ENCODE results near the gene PIEZO2.
A peak's percentile ranks its signal among the peaks of the same experiment; 100 is the strongest.

The PIEZO2 gene

GRCh38 chr18:11081009-11081532, 68.3 kb downstream of the PIEZO2 start:
- Histone ChIP-seq H3K9me3 (ENCODE audit: insufficient read depth, low read depth, low read length) (no peaks in the 10 kb centered on the region), H3K27ac (ENCODE audit: low read length) (no peak overlapping the region), H3K4me1 (ENCODE audit: insufficient read depth, low read length) (no peaks in the 10 kb centered on the region), H3K9ac (ENCODE audit: low read depth, low read length) (no peak overlapping the region), H3K4me3 (ENCODE audit: low read length) (no peak overlapping the region), H3K27me3 (ENCODE audit: insufficient read depth, low read length) (no peaks in the 10 kb centered on the region), H3K36me3 (ENCODE audit: insufficient read depth, low read depth, low read length) (no peaks in the 10 kb centered on the region)

GRCh38 chr18:11078491-11078890, 70.9 kb downstream of the PIEZO2 start:
- Histone ChIP-seq H3K9me3 (ENCODE audit: insufficient read depth, low read depth, low read length) (no peaks in the 10 kb centered on the region), H3K27ac (ENCODE audit: low read length) (no peak overlapping the region), H3K9ac (ENCODE audit: low read depth, low read length) (no peak overlapping the region), H3K36me3 (ENCODE audit: insufficient read depth, low read depth, low read length) (no peaks in the 10 kb centered on the region), H3K4me3 (ENCODE audit: low read length) (no peak overlapping the region), H3K27me3 (ENCODE audit: insufficient read depth, low read length) (no peaks in the 10 kb centered on the region), H3K4me1 (ENCODE audit: insufficient read depth, low read length) (no peaks in the 10 kb centered on the region)

GRCh38 chr18:11077548-11078187, 71.7 kb downstream of the PIEZO2 start:
- Histone ChIP-seq H3K9me3 (ENCODE audit: insufficient read depth, low read depth, low read length) (no peaks in the 10 kb centered on the region), H3K4me3 (ENCODE audit: low read length) (no peak overlapping the region), H3K27ac (ENCODE audit: low read length) (no peak overlapping the region), H3K27me3 (ENCODE audit: insufficient read depth, low read length) (no peaks in the 10 kb centered on the region), H3K4me1 (ENCODE audit: insufficient read depth, low read length) (no peaks in the 10 kb centered on the region), H3K36me3 (ENCODE audit: insufficient read depth, low read depth, low read length) (no peaks in the 10 kb centered on the region), H3K9ac (ENCODE audit: low read depth, low read length) (no peak overlapping the region)

- no peaks in the 10 kb centered on the region for H3K4me1 ChIP-seq (ENCODE audit: insufficient read depth, low read length)
- no peak overlapping the region for H3K4me3 ChIP-seq (ENCODE audit: low read length)
- H3K36me3 ChIP-seq (ENCODE audit: insufficient read depth, low read depth, low read length): no peaks in the 10 kb centered on the region
- no peaks in the 10 kb centered on the region for H3K27me3 ChIP-seq (ENCODE audit: insufficient read depth, low read length)
- H3K9ac ChIP-seq (ENCODE audit: low read depth, low read length): no peak overlapping the region
- no peak overlapping the region for H3K27ac ChIP-seq (ENCODE audit: low read length)
- no peaks in the 10 kb centered on the region for H3K9me3 ChIP-seq (ENCODE audit: insufficient read depth, low read depth, low read length)
Measured at GRCh38 chr18:11074889-11075288, 74.5 kb downstream of the PIEZO2 start.

- Histone ChIP-seq H3K27me3 (ENCODE audit: insufficient read depth, low read length) (no peaks in the 10 kb centered on the region), H3K9me3 (ENCODE audit: insufficient read depth, low read depth, low read length) (no peaks in the 10 kb centered on the region), H3K4me3 (ENCODE audit: low read length) (no peak overlapping the region), H3K9ac (ENCODE audit: low read depth, low read length) (no peak overlapping the region), H3K36me3 (ENCODE audit: insufficient read depth, low read depth, low read length) (no peaks in the 10 kb centered on the region), H3K4me1 (ENCODE audit: insufficient read depth, low read length) (no peaks in the 10 kb centered on the region), H3K27ac (ENCODE audit: low read length) (no peak overlapping the region)
Measured at GRCh38 chr18:11073971-11074370, 75.4 kb downstream of the PIEZO2 start.

GRCh38 chr18:11072632-11073031, 76.7 kb downstream of the PIEZO2 start:
- no peak overlapping the region for H3K4me3 ChIP-seq (ENCODE audit: low read length)
- no peaks in the 10 kb centered on the region for H3K27me3 ChIP-seq (ENCODE audit: insufficient read depth, low read length)
- H3K27ac ChIP-seq (ENCODE audit: low read length): no peak overlapping the region
- H3K36me3 ChIP-seq (ENCODE audit: insufficient read depth, low read depth, low read length): no peaks in the 10 kb centered on the region
- H3K4me1 ChIP-seq (ENCODE audit: insufficient read depth, low read length): no peaks in the 10 kb centered on the region
- no peak overlapping the region for H3K9ac ChIP-seq (ENCODE audit: low read depth, low read length)
- no peaks in the 10 kb centered on the region for H3K9me3 ChIP-seq (ENCODE audit: insufficient read depth, low read depth, low read length)

- Histone ChIP-seq H3K9me3 (ENCODE audit: insufficient read depth, low read depth, low read length) (no peaks in the 10 kb centered on the region), H3K9ac (ENCODE audit: low read depth, low read length) (no peak overlapping the region), H3K27ac (ENCODE audit: low read length) (no peak overlapping the region), H3K36me3 (ENCODE audit: insufficient read depth, low read depth, low read length) (no peaks in the 10 kb centered on the region), H3K4me1 (ENCODE audit: insufficient read depth, low read length) (peaks cover under 1% of the 10 kb centered on the region; the same call in 1 of the 2 replicates), H3K4me3 (ENCODE audit: low read length) (no peak overlapping the region), H3K27me3 (ENCODE audit: insufficient read depth, low read length) (no peaks in the 10 kb centered on the region)
Measured at GRCh38 chr18:11071300-11071699, 78.1 kb downstream of the PIEZO2 start.

GRCh38 chr18:11070593-11070992, 78.8 kb downstream of the PIEZO2 start:
- Histone ChIP-seq H3K27me3 (ENCODE audit: insufficient read depth, low read length) (no peaks in the 10 kb centered on the region), H3K9ac (ENCODE audit: low read depth, low read length) (no peak overlapping the region), H3K9me3 (ENCODE audit: insufficient read depth, low read depth, low read length) (no peaks in the 10 kb centered on the region), H3K4me3 (ENCODE audit: low read length) (no peak overlapping the region), H3K27ac (ENCODE audit: low read length) (no peak overlapping the region), H3K4me1 (ENCODE audit: insufficient read depth, low read length) (peaks cover 7% of the 10 kb centered on the region), H3K36me3 (ENCODE audit: insufficient read depth, low read depth, low read length) (no peaks in the 10 kb centered on the region)

- Histone ChIP-seq H3K9ac (ENCODE audit: low read depth, low read length) (no peak overlapping the region), H3K9me3 (ENCODE audit: insufficient read depth, low read depth, low read length) (no peaks in the 10 kb centered on the region), H3K4me3 (ENCODE audit: low read length) (peak overlapping the region; percentile 12; the same call in 1 of the 2 replicates), H3K27ac (ENCODE audit: low read length) (no peak overlapping the region), H3K36me3 (ENCODE audit: insufficient read depth, low read depth, low read length) (no peaks in the 10 kb centered on the region), H3K27me3 (ENCODE audit: insufficient read depth, low read length) (no peaks in the 10 kb centered on the region), H3K4me1 (ENCODE audit: insufficient read depth, low read length) (peaks cover 10% of the 10 kb centered on the region)
Measured at GRCh38 chr18:11066038-11066437, 83.3 kb downstream of the PIEZO2 start.

GRCh38 chr18:11064727-11065460, 84.5 kb downstream of the PIEZO2 start:
- H3K4me3 ChIP-seq (ENCODE audit: low read length): no peak overlapping the region
- H3K9me3 ChIP-seq (ENCODE audit: insufficient read depth, low read depth, low read length): no peaks in the 10 kb centered on the region
- no peak overlapping the region for H3K9ac ChIP-seq (ENCODE audit: low read depth, low read length)
- no peak overlapping the region for H3K27ac ChIP-seq (ENCODE audit: low read length)
- no peaks in the 10 kb centered on the region for H3K36me3 ChIP-seq (ENCODE audit: insufficient read depth, low read depth, low read length)
- H3K27me3 ChIP-seq (ENCODE audit: insufficient read depth, low read length): no peaks in the 10 kb centered on the region
- H3K4me1 ChIP-seq (ENCODE audit: insufficient read depth, low read length): peaks cover 10% of the 10 kb centered on the region

- no peaks in the 10 kb centered on the region for H3K27me3 ChIP-seq (ENCODE audit: insufficient read depth, low read length)
- H3K9ac ChIP-seq (ENCODE audit: low read depth, low read length): no peak overlapping the region
- no peak overlapping the region for H3K27ac ChIP-seq (ENCODE audit: low read length)
- H3K9me3 ChIP-seq (ENCODE audit: insufficient read depth, low read depth, low read length): no peaks in the 10 kb centered on the region
- peaks cover 10% of the 10 kb centered on the region for H3K4me1 ChIP-seq (ENCODE audit: insufficient read depth, low read length)
- no peak overlapping the region for H3K4me3 ChIP-seq (ENCODE audit: low read length)
- no peaks in the 10 kb centered on the region for H3K36me3 ChIP-seq (ENCODE audit: insufficient read depth, low read depth, low read length)
Measured at GRCh38 chr18:11064106-11064505, 85.3 kb downstream of the PIEZO2 start.

GRCh38 chr18:11055721-11056120, 93.6 kb downstream of the PIEZO2 start:
- H3K36me3 ChIP-seq (ENCODE audit: insufficient read depth, low read depth, low read length): no peaks in the 10 kb centered on the region
- H3K27ac ChIP-seq (ENCODE audit: low read length): no peak overlapping the region
- no peaks in the 10 kb centered on the region for H3K9me3 ChIP-seq (ENCODE audit: insufficient read depth, low read depth, low read length)
- no peaks in the 10 kb centered on the region for H3K4me1 ChIP-seq (ENCODE audit: insufficient read depth, low read length)
- no peak overlapping the region for H3K9ac ChIP-seq (ENCODE audit: low read depth, low read length)
- no peak overlapping the region for H3K4me3 ChIP-seq (ENCODE audit: low read length)
- H3K27me3 ChIP-seq (ENCODE audit: insufficient read depth, low read length): no peaks in the 10 kb centered on the region

Measured in iPS-20b (cell line).